GM23338 (cell line): ENCODE measurements around the gene BHLHE23. TPM values are rescaled to one million over a fixed set of nuclear protein-coding genes. Genes with fewer than 3 reads are reported as not detected.

Source experiments
- ATAC-seq: fragments of 200-7000 bp; cut with Tn5 transposase; 3 replicates; pipeline ENCODE4 v1.9.1; 2020
- DNase-seq: peaks from one replicate; pipeline ENCODE4 v3.0.0-alpha.2; 2015; ENCODE audit warnings: low spot score
- H2AFZ ChIP-seq: fragments of 200-600 bp; sonication (generic); 2 replicates; pipeline ENCODE4 v1.8.0; 2016; ENCODE audit warnings: antibody characterized with exemption, mild to moderate bottlenecking, moderate library complexity
- H3F3A ChIP-seq: fragments of 200-600 bp; sonication (generic); replicated peaks from 2 replicates; pipeline ENCODE4 v1.8.0; 2017; ENCODE audit warnings: antibody characterized with exemption, mixed run types, low read depth
- H3K27ac ChIP-seq: fragments of 200-600 bp; sonication (generic); 2 replicates; pipeline ENCODE4 v1.6.1; 2016; ENCODE audit warnings: low read depth
- H3K27me3 ChIP-seq: fragments of 200-600 bp; sonication (generic); 2 replicates; pipeline ENCODE4 v1.8.0; 2016; ENCODE audit warnings: mild to moderate bottlenecking, mixed run types, moderate library complexity; ENCODE audit not compliant: insufficient read depth
- H3K36me3 ChIP-seq: fragments of 200-600 bp; sonication (generic); 2 replicates; pipeline ENCODE4 v1.8.0; 2016; ENCODE audit warnings: mild to moderate bottlenecking; ENCODE audit not compliant: insufficient read depth
- H3K4me1 ChIP-seq: fragments of 200-600 bp; sonication (generic); 2 replicates; pipeline ENCODE4 v1.8.0; 2016; ENCODE audit warnings: mild to moderate bottlenecking, moderate library complexity; ENCODE audit not compliant: insufficient read depth
- H3K4me2 ChIP-seq: fragments of 200-600 bp; sonication (generic); 2 replicates; pipeline ENCODE4 v1.7.1; 2017; ENCODE audit warnings: mixed run types
- H3K4me3 ChIP-seq: fragments of 200-600 bp; sonication (generic); 2 replicates; pipeline ENCODE4 v1.6.1; 2016; ENCODE audit warnings: mixed run types
- H3K79me2 ChIP-seq: fragments of 200-600 bp; sonication (generic); replicated peaks from 2 replicates; pipeline ENCODE4 v1.8.0; 2017; ENCODE audit warnings: mild to moderate bottlenecking; ENCODE audit not compliant: insufficient read depth
- H3K9me2 ChIP-seq: fragments of 200-600 bp; sonication (generic); 2 replicates; pipeline ENCODE4 v1.8.0; 2017; ENCODE audit not compliant: insufficient read depth
- H4K20me1 ChIP-seq: fragments of 200-600 bp; sonication (generic); replicated peaks from 2 replicates; pipeline ENCODE4 v1.8.0; 2017; ENCODE audit warnings: mild to moderate bottlenecking; ENCODE audit not compliant: insufficient read depth
- H3K27ac Mint-ChIP-seq: 2 replicates; pipeline ENCODE4 v1.8.0; 2020; ENCODE audit warnings: inconsistent platforms, mild to moderate bottlenecking, moderate library complexity, mixed read lengths
- H3K27me3 Mint-ChIP-seq: 3 replicates; pipeline ENCODE4 v1.8.0; 2022; ENCODE audit warnings: low read depth, mild to moderate bottlenecking, moderate library complexity, mixed read lengths, inconsistent platforms; ENCODE audit not compliant: insufficient read depth, poor library complexity
- H3K36me3 Mint-ChIP-seq: 3 replicates; pipeline ENCODE4 v1.8.0; 2021; ENCODE audit warnings: low read depth, mild to moderate bottlenecking, inconsistent platforms, moderate library complexity, mixed read lengths
- H3K4me1 Mint-ChIP-seq: 3 replicates; pipeline ENCODE4 v1.8.0; 2020; ENCODE audit warnings: mild to moderate bottlenecking, inconsistent platforms, mixed read lengths
- H3K4me3 Mint-ChIP-seq: 3 replicates; pipeline ENCODE4 v1.8.0; 2021; ENCODE audit warnings: moderate library complexity, mild to moderate bottlenecking, inconsistent platforms, mixed read lengths
- H3K9me3 Mint-ChIP-seq: 3 replicates; pipeline ENCODE4 v1.8.0; 2020; ENCODE audit warnings: moderate library complexity, mild to moderate bottlenecking, inconsistent platforms, mixed read lengths
- CREB1 ChIP-seq: fragments of 250-450 bp; sonication (Bioruptor Pico); IDR thresholded peaks from 2 replicates; pipeline ENCODE4 v1.5.0; 2020; ENCODE audit warnings: low read depth, mild to moderate bottlenecking, moderate library complexity
- EZH2 ChIP-seq: fragments of 200-600 bp; sonication (generic); IDR thresholded peaks from one replicate; pipeline ENCODE4 v1.8.0; 2017; ENCODE audit warnings: antibody characterized with exemption, mild to moderate bottlenecking, low read depth; ENCODE audit not compliant: unreplicated experiment
- EZH2phosphoT487 ChIP-seq: fragments of 200-600 bp; sonication (generic); IDR thresholded peaks from one replicate; pipeline ENCODE4 v1.8.1; 2018; ENCODE audit warnings: antibody characterized with exemption; ENCODE audit not compliant: unreplicated experiment
- NANOG ChIP-seq: IDR thresholded peaks from 2 replicates; pipeline ENCODE4 v1.6.1; 2016; ENCODE audit warnings: antibody characterized with exemption, borderline replicate concordance
- POLR2AphosphoS5 ChIP-seq: IDR thresholded peaks from 2 replicates; pipeline ENCODE4 v1.6.1; 2016; ENCODE audit warnings: antibody characterized with exemption, low read depth
- STAT1 ChIP-seq: IDR thresholded peaks from one replicate; pipeline ENCODE4 v1.6.1; 2016; ENCODE audit warnings: antibody characterized with exemption; ENCODE audit not compliant: unreplicated experiment
- ZNF114 ChIP-seq: fragments of 250-450 bp; sonication (Bioruptor Pico); IDR thresholded peaks from 2 replicates; pipeline ENCODE4 v1.5.0; 2020; ENCODE audit warnings: mild to moderate bottlenecking, moderate library complexity
- ZNF331 ChIP-seq: fragments of 250-450 bp; sonication (Bioruptor Pico); IDR thresholded peaks from 2 replicates; pipeline ENCODE4 v1.5.0; 2020; ENCODE audit warnings: low read depth, mild to moderate bottlenecking, moderate library complexity
- ZNF462 ChIP-seq: fragments of 250-450 bp; sonication (Bioruptor Pico); IDR thresholded peaks from 2 replicates; pipeline ENCODE4 v1.5.0; 2020; ENCODE audit warnings: mild to moderate bottlenecking, moderate library complexity
- polyA plus RNA-seq: library from polyadenylated mRNA; unstranded; fragments of >200 nt; fragmentation: Nextera tagmentation; extraction: Ambion mirVana; gene quantifications from 2 replicates; pipeline ENCODE4 v1.2.1, GENCODE V29; 2016
- total RNA-seq: library from RNA; depleted of rRNA; stranded (reverse); fragments of >200 nt; shearing (Covaris generic); gene quantifications from 2 replicates; pipeline ENCODE4 v1.2.3, GENCODE V29; 2014
- TF ChIP-seq, protein P1 (sequence below): IDR thresholded peaks from one replicate; pipeline ENCODE4 v1.6.1; 2018; ENCODE audit warnings: antibody characterized with exemption; ENCODE audit not compliant: unreplicated experiment

BHLHE23 gene
- total and polyA plus RNA-seq, 2 experiments from 2014 or later = 0.52 to 5.0 TPM

- H3K9me3 Mint-ChIP-seq = no peaks in the 10 kb centered on the region
- Histone ChIP-seq H2AFZ (no peak overlapping the region), H3K4me2 (no peak overlapping the region), H3K9me2 (no peaks in the 10 kb centered on the region), H3K79me2 (no peaks in the 10 kb centered on the region), H4K20me1 (no peaks in the 10 kb centered on the region), H3F3A (no peaks in the 10 kb centered on the region; the same call in 1 of the 2 replicates), H3K4me1 (no peaks in the 10 kb centered on the region), H3K4me3 (no peak overlapping the region), H3K27ac (0 out of 2 replicates have a peak overlapping the region, but pooled peaks have one; percentile 66), H3K36me3 (no peaks in the 10 kb centered on the region), H3K27me3 (no peaks in the 10 kb centered on the region)
- ATAC-seq (no peak), DNase-seq (no peak)
- peaks cover 4% of the 10 kb centered on the region; the same call in 2 of the 3 replicates for H3K4me1 Mint-ChIP-seq
- H3K27ac Mint-ChIP-seq = peak overlapping the region; percentile 59; the same call in 1 of the 2 replicates
- TF ChIP-seq EZH2phosphoT487 = no peak
- no peak for TF ChIP-seq POLR2AphosphoS5
- peaks cover 4% of the 10 kb centered on the region for H3K27me3 Mint-ChIP-seq
- peaks cover 8% of the 10 kb centered on the region; the same call in 2 of the 3 replicates for H3K36me3 Mint-ChIP-seq
- H3K4me3 Mint-ChIP-seq = no peak overlapping the region
These were observed 44.4 kb downstream of the BHLHE23 start for GRCh38 chr20:62962221-62962879.

DNA sequence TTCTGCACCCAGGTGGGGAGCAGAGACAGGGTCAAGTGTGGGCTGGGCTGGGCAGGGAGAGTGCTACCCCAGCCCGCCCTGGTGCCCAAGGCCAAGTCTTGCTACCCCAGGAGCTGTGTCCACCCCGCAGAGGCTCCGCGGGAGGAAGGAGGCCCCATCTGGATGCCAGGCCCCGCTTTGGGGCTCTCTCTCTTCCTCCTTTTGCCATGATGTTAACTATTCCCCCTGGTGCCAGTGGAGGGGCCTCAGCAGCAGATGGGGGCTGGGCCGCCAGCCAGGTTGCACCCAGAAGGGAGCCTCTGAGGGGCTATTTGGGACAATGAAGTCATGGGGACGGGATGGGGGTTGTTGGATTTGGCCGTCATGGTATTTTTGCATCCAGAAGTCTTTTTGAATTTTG is 45.0 kb downstream of the BHLHE23 start:
- H3F3A ChIP-seq = no peaks in the 10 kb centered on the region; the same call in 1 of the 2 replicates
- DNase-seq (no peak), ATAC-seq (no peak)
- H3K4me1 ChIP-seq = no peaks in the 10 kb centered on the region
- TF ChIP-seq ZNF114 (CRISPR knock-in tag) (no peak), CREB1 (CRISPR knock-in tag) (no peak), ZNF331 (CRISPR knock-in tag) (no peak), ZNF462 (no peak), EZH2 (no peak), STAT1 (no peak), NANOG (no peak)
- TF ChIP-seq, protein P1, sequence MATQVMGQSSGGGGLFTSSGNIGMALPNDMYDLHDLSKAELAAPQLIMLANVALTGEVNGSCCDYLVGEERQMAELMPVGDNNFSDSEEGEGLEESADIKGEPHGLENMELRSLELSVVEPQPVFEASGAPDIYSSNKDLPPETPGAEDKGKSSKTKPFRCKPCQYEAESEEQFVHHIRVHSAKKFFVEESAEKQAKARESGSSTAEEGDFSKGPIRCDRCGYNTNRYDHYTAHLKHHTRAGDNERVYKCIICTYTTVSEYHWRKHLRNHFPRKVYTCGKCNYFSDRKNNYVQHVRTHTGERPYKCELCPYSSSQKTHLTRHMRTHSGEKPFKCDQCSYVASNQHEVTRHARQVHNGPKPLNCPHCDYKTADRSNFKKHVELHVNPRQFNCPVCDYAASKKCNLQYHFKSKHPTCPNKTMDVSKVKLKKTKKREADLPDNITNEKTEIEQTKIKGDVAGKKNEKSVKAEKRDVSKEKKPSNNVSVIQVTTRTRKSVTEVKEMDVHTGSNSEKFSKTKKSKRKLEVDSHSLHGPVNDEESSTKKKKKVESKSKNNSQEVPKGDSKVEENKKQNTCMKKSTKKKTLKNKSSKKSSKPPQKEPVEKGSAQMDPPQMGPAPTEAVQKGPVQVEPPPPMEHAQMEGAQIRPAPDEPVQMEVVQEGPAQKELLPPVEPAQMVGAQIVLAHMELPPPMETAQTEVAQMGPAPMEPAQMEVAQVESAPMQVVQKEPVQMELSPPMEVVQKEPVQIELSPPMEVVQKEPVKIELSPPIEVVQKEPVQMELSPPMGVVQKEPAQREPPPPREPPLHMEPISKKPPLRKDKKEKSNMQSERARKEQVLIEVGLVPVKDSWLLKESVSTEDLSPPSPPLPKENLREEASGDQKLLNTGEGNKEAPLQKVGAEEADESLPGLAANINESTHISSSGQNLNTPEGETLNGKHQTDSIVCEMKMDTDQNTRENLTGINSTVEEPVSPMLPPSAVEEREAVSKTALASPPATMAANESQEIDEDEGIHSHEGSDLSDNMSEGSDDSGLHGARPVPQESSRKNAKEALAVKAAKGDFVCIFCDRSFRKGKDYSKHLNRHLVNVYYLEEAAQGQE = no peak
- no peak overlapping the region for H3K4me3 ChIP-seq
- no peak overlapping the region for H3K4me3 Mint-ChIP-seq
- H3K4me1 Mint-ChIP-seq = peaks cover 4% of the 10 kb centered on the region; the same call in 2 of the 3 replicates
- H3K27ac ChIP-seq = 0 out of 2 replicates have a peak overlapping the region, but pooled peaks have one; percentile 66
- no peak overlapping the region for H2AFZ ChIP-seq
- H3K27me3 Mint-ChIP-seq = peaks cover 4% of the 10 kb centered on the region
- H3K4me2 ChIP-seq = no peak overlapping the region
- H3K27me3 ChIP-seq = no peaks in the 10 kb centered on the region
- H3K36me3 ChIP-seq = no peaks in the 10 kb centered on the region
- no peaks in the 10 kb centered on the region for H4K20me1 ChIP-seq
- H3K79me2 ChIP-seq = no peaks in the 10 kb centered on the region
- peaks cover 8% of the 10 kb centered on the region; the same call in 2 of the 3 replicates for H3K36me3 Mint-ChIP-seq
- H3K9me3 Mint-ChIP-seq = no peaks in the 10 kb centered on the region
- H3K27ac Mint-ChIP-seq = peak overlapping the region; percentile 59; the same call in 1 of the 2 replicates
- H3K9me2 ChIP-seq = no peaks in the 10 kb centered on the region
